K562 (cell line): ENCODE results near the gene TRPM8.

Experiments
- CEBPZ ChIP-seq: fragments of 150-350 bp; IDR thresholded peaks from 2 replicates; pipeline ENCODE4 v1.6.1; 2014; ENCODE audit warnings: low read depth, mild to moderate bottlenecking, low read length, borderline replicate concordance
- CTCF ChIP-seq, 3 experiments: IDR thresholded peaks in 2 of 3; conservative IDR thresholded peaks in 1 of 3; 2 replicates each; pipeline ENCODE4 v1.5.1; 2011 to 2012; ENCODE audit warnings: low read length in 3 of 3, mild to moderate bottlenecking in 3 of 3, control low read depth in 2 of 3, improper control_type of control experiment in 1 of 3, inconsistent platforms in 1 of 3, low read depth in 1 of 3, mixed read lengths in 1 of 3, moderate library complexity in 1 of 3; ENCODE audit not compliant: insufficient read depth in 2 of 3
- E2F5 ChIP-seq: sonication (generic); formaldehyde crosslinking; IDR thresholded peaks from 2 replicates; pipeline ENCODE4 v1.8.0; 2022; ENCODE audit warnings: mild to moderate bottlenecking, missing genetic modification reagents
- GABPA ChIP-seq: fragments of 200-800 bp; sonication (Bioruptor generic); conservative IDR thresholded peaks from 2 replicates; pipeline ENCODE4 v1.6.1; 2016; ENCODE audit warnings: low read depth, missing genetic modification characterization, missing compliant biosample characterization
- HBP1 ChIP-seq: fragments of 450-650 bp; formaldehyde crosslinking; IDR thresholded peaks from 2 replicates; pipeline ENCODE4 v1.4.0; 2022; ENCODE audit warnings: missing genetic modification characterization
- IRF1 ChIP-seq: sonication (generic); formaldehyde crosslinking; IDR thresholded peaks from 2 replicates; pipeline ENCODE4 v1.8.0; 2022; ENCODE audit warnings: missing genetic modification reagents, mild to moderate bottlenecking, borderline replicate concordance
- JUN ChIP-seq, 2 experiments: sonication (generic) in 1 of 2; formaldehyde crosslinking in 1 of 2; IDR thresholded peaks; 2 replicates each; pipeline versions ENCODE4 v1.6.1 to v1.8.0; 2012 to 2022; ENCODE audit warnings: borderline replicate concordance in 2 of 2, mild to moderate bottlenecking in 2 of 2, improper control_type of control experiment in 1 of 2, low read depth in 1 of 2, low read length in 1 of 2, missing genetic modification reagents in 1 of 2
- NCOA6 ChIP-seq: fragments of 450-650 bp; IDR thresholded peaks from 2 replicates; pipeline ENCODE4 v1.6.1; 2017; ENCODE audit warnings: mild to moderate bottlenecking
- NR2F6 ChIP-seq: fragments of 450-650 bp; formaldehyde crosslinking; IDR thresholded peaks from 2 replicates; pipeline ENCODE4 v1.4.0; 2020; ENCODE audit warnings: mild to moderate bottlenecking
- POLR2G ChIP-seq: fragments of 200-400 bp; formaldehyde crosslinking; IDR thresholded peaks from 2 replicates; pipeline ENCODE4 v1.6.1; 2017; ENCODE audit warnings: low read depth, mild to moderate bottlenecking, antibody characterized with exemption, low read length, moderate library complexity
- RCOR1 ChIP-seq, 2 experiments: IDR thresholded peaks; 2 replicates each; pipeline ENCODE4 v1.6.1; 2012; ENCODE audit warnings: low read depth in 2 of 2, low read length in 2 of 2, borderline replicate concordance in 1 of 2, improper control_type of control experiment in 1 of 2
- TAF15 ChIP-seq: fragments of 200-400 bp; formaldehyde crosslinking; IDR thresholded peaks from 2 replicates; pipeline ENCODE4 v1.6.1; 2017; ENCODE audit warnings: mild to moderate bottlenecking, low read depth, low read length, moderate library complexity
- YY1 ChIP-seq, 3 experiments: IDR thresholded peaks; 2 replicates each; pipeline ENCODE4 v1.6.1; 2011; ENCODE audit warnings: low read length in 2 of 3, mild to moderate bottlenecking in 2 of 3, moderate library complexity in 2 of 3, borderline replicate concordance in 1 of 3, control low read depth in 1 of 3, low read depth in 1 of 3; ENCODE audit not compliant: insufficient read depth in 3 of 3, insufficient replicate concordance in 2 of 3, control insufficient read depth in 1 of 3, insufficient read length in 1 of 3; ENCODE audit errors: extremely low read depth in 1 of 3
- ZBTB11 ChIP-seq, 3 experiments: fragments of 200-800 bp in 1 of 3; fragments of 250-450 bp in 1 of 3; fragments of 450-650 bp in 1 of 3; sonication (Bioruptor Pico) in 1 of 3; sonication (Bioruptor generic) in 1 of 3; formaldehyde crosslinking in 1 of 3; IDR thresholded peaks; 2 replicates each; pipeline versions ENCODE4 v1.6.1 to v1.8.0; 2016 to 2022; ENCODE audit warnings: mild to moderate bottlenecking in 2 of 3, missing genetic modification characterization in 2 of 3, missing compliant biosample characterization in 1 of 3, moderate library complexity in 1 of 3

- TF ChIP-seq RCOR1 (IDR thresholded peaks at IDR 0.05; ENCODE audit: borderline replicate concordance in 1 of 2, low read depth in 2 of 2, low read length in 2 of 2) (no peak), JUN (IDR thresholded peaks at IDR 0.05; ENCODE audit: borderline replicate concordance, low read depth, low read length) (no peak), JUN (CRISPR knock-in tag; IDR thresholded peaks at IDR 0.05; ENCODE audit: borderline replicate concordance) (no peak), YY1 (IDR thresholded peaks at IDR 0.05; ENCODE audit: borderline replicate concordance in 1 of 3, control insufficient read depth in 1 of 3, extremely low read depth in 1 of 3, insufficient read depth in 3 of 3, insufficient read length in 1 of 3, insufficient replicate concordance in 2 of 3, low read depth in 1 of 3, low read length in 2 of 3) (no peak), CEBPZ (no peak), POLR2G (no peak), CTCF (IDR thresholded peaks at IDR 0.05 in 2 of 3, conservative IDR thresholded peaks at IDR 0.05 in 1 of 3; ENCODE audit: insufficient read depth in 2 of 3, low read depth in 1 of 3, low read length in 3 of 3) (no peak), E2F5 (CRISPR knock-in tag) (no peak), NR2F6 (CRISPR knock-in tag) (no peak), IRF1 (CRISPR knock-in tag) (no peak), ZBTB11 (CRISPR knock-in tag; IDR thresholded peaks at IDR 0.05) (no peak), NCOA6 (no peak), HBP1 (CRISPR knock-in tag) (no peak), GABPA (tag) (no peak), TAF15 (no peak)
Observed at GRCh38 chr2:233992513-233993217, 75.5 kb downstream of the TRPM8 start.
